ENCODE measurements around the gene REEP6.

Gene REEP6

DNA sequence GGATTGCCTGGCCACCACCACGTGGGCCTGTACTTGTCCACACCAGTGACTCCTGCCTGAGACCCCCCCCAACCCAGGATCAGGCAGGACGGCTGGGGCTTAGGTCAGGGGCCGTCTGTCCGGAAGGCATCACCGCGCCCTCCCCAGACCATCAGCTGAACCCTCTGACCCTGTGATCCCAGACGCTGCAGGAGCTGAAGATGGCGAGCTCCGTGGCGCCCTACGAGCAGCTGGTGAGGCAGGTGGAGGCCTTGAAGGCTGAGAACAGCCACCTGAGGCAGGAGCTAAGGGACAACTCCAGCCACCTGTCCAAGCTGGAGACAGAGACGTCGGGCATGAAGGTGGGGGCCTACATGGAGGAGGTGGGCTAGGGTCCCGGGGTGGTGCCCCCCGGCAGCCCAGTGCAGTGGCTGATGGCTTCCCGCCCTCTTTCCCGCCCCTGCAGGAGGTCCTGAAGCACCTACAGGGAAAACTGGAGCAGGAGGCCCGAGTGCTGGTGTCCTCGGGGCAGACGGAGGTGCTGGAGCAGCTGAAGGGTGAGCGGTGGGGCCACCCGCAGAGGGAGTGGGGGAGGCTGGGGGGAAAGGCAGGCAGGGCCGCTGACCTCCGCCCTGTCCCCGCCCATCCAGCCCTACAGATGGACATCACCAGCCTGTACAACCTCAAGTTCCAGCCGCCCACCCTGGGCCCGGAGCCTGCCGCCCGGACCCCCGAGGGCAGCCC is 38.0 kb upstream of the REEP6 start:
- Histone ChIP-seq H3K4ac (ENCODE audit: low read depth in 1 of 2, low read length in 2 of 2) (no peak overlapping the region), H3K23ac (ENCODE audit: low read length in 2 of 2) (no peak overlapping the region), H3K9me3 (ENCODE audit: control insufficient read depth, low read length) (no peaks in the 10 kb centered on the region), H4K8ac (ENCODE audit: low read length) (no peak overlapping the region), H3K18ac (ENCODE audit: low read depth in 1 of 2, low read length in 2 of 2) (no peak overlapping the region), H2BK15ac (ENCODE audit: low read depth, poor library complexity, severe bottlenecking) (no peak overlapping the region), H4K91ac (ENCODE audit: low read length) (no peak overlapping the region), H3K27ac (ENCODE audit: low read length, poor library complexity, severe bottlenecking) (no peak overlapping the region), H3K79me1 (replicated peaks; ENCODE audit: low read length, poor library complexity, severe bottlenecking) (no peaks in the 10 kb centered on the region), H2BK12ac (ENCODE audit: low read length in 2 of 2) (no peak overlapping the region), H2AFZ (ENCODE audit: low read depth, low read length) (no peak overlapping the region), H3K36me3 (ENCODE audit: control insufficient read depth in 1 of 2, insufficient read depth in 2 of 2, low read depth in 1 of 2, low read length in 2 of 2) (peaks cover 0 to 4% of the 10 kb centered on the region in 2 experiments), H3K14ac (ENCODE audit: low read length in 2 of 2) (no peak overlapping the region), H3K27me3 (ENCODE audit: control insufficient read depth in 1 of 2, insufficient read depth in 1 of 2, low read length in 2 of 2) (peaks cover 66 to 91% of the 10 kb centered on the region in 2 experiments), H3K9ac (ENCODE audit: low read length) (no peak overlapping the region), H3K4me1 (ENCODE audit: control insufficient read depth, insufficient read depth, low read depth, low read length) (peaks cover 16% of the 10 kb centered on the region), H2BK5ac (ENCODE audit: low read depth, low read length, poor library complexity, severe bottlenecking) (no peak overlapping the region), H3K4me3 (ENCODE audit: insufficient read depth in 1 of 2, low read depth in 1 of 2, low read length in 2 of 2) (no peak overlapping the region), H2AK5ac (ENCODE audit: low read length, severe bottlenecking) (no peak overlapping the region), H2BK120ac (ENCODE audit: low read depth, low read length) (no peak overlapping the region), H3K4me2 (ENCODE audit: low read length, poor library complexity, severe bottlenecking) (no peak overlapping the region)
- WGBS: 76% methylated on average over 27 of the region's 30 CpGs
- DNase-seq: no peak

DNA sequence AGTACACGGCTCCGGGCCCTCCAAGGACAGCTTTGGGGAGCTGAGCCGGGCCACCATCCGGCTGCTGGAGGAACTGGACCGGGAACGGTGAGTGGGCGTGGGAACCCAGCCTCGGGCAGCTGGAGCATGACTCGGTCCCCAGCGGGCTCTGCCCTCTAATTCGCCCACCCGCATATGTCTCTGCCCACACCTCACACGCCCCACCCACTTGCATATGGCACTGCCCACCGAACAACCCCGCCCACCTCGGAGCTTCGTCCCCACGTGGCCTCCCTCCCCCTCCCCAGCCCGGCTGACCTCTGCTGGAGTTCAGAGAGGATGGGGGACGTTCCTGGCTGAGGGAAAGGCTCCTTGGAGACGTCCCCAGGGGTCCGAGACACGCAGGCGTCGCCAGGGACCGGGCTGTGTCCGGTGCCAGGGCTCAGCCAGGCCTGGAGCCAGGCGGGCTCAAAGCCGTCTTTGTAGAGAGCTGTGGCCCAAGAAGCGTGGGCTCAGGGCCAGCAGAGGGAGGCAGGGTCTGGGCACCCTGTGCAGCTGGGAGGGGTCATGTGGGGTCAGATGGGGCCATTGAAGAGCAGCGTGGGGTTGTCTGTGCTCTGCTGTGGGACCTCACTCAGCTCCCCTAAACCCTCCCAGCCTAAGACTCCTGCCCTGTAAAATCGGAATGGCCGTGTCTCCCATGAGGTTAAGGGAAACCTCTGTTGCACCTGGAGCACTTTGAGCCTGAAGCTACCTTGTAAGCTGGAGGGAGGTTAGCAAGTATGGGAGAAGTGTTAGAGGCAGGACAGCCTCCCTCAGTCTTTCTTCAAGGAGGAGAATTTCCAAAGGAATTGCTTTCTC is 37.2 kb upstream of the REEP6 start:
- no peak for DNase-seq
- Histone ChIP-seq H2BK15ac (ENCODE audit: low read depth, poor library complexity, severe bottlenecking) (no peak overlapping the region), H3K4me3 (ENCODE audit: insufficient read depth in 1 of 2, low read depth in 1 of 2, low read length in 2 of 2) (no peak overlapping the region), H3K27ac (ENCODE audit: low read length, poor library complexity, severe bottlenecking) (no peak overlapping the region), H3K9ac (ENCODE audit: low read length) (no peak overlapping the region), H3K4me2 (ENCODE audit: low read length, poor library complexity, severe bottlenecking) (no peak overlapping the region), H3K4ac (ENCODE audit: low read depth in 1 of 2, low read length in 2 of 2) (no peak overlapping the region), H2BK12ac (ENCODE audit: low read length in 2 of 2) (no peak overlapping the region), H2AFZ (ENCODE audit: low read depth, low read length) (no peak overlapping the region), H3K79me1 (replicated peaks; ENCODE audit: low read length, poor library complexity, severe bottlenecking) (no peaks in the 10 kb centered on the region), H4K91ac (ENCODE audit: low read length) (no peak overlapping the region), H3K36me3 (ENCODE audit: control insufficient read depth in 1 of 2, insufficient read depth in 2 of 2, low read depth in 1 of 2, low read length in 2 of 2) (peaks cover 0 to 4% of the 10 kb centered on the region in 2 experiments), H3K14ac (ENCODE audit: low read length in 2 of 2) (no peak overlapping the region), H2BK5ac (ENCODE audit: low read depth, low read length, poor library complexity, severe bottlenecking) (no peak overlapping the region), H2BK120ac (ENCODE audit: low read depth, low read length) (no peak overlapping the region), H3K4me1 (ENCODE audit: control insufficient read depth, insufficient read depth, low read depth, low read length) (peaks cover 16% of the 10 kb centered on the region), H3K23ac (ENCODE audit: low read length in 2 of 2) (no peak overlapping the region), H3K27me3 (ENCODE audit: control insufficient read depth in 1 of 2, insufficient read depth in 1 of 2, low read length in 2 of 2) (peaks cover 70 to 92% of the 10 kb centered on the region in 2 experiments), H3K18ac (ENCODE audit: low read depth in 1 of 2, low read length in 2 of 2) (no peak overlapping the region), H4K8ac (ENCODE audit: low read length) (no peak overlapping the region), H2AK5ac (ENCODE audit: low read length, severe bottlenecking) (no peak overlapping the region), H3K9me3 (ENCODE audit: control insufficient read depth, low read length) (no peaks in the 10 kb centered on the region)
- WGBS: 39% methylated on average over 22 of the region's 33 CpGs

DNA sequence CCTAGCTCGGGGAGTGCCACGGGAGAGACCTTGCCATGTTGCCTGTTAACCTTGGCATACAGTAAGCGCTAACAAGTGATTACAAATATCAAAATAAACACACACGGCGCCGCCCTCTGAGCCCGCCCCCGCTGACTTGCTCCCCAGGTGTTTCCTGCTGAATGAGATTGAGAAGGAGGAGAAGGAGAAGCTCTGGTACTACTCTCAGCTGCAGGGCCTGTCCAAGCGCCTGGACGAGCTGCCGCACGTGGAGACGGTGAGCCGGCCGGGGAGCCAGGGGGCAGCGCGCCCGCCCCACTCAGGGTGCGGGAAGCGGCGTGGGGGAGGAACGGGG is 36.0 kb upstream of the REEP6 start:
- H3K27me3 ChIP-seq (ENCODE audit: control insufficient read depth in 1 of 2, insufficient read depth in 1 of 2, low read length in 2 of 2): peaks cover 60 to 85% of the 10 kb centered on the region in 2 experiments
- no peak overlapping the region for H2BK5ac ChIP-seq (ENCODE audit: low read depth, low read length, poor library complexity, severe bottlenecking)
- H3K18ac ChIP-seq (ENCODE audit: low read depth in 1 of 2, low read length in 2 of 2): no peak overlapping the region
- H2BK12ac ChIP-seq (ENCODE audit: low read length in 2 of 2): no peak overlapping the region
- no peaks in the 10 kb centered on the region for H3K79me1 ChIP-seq (replicated peaks; ENCODE audit: low read length, poor library complexity, severe bottlenecking)
- DNase-seq: no peak
- no peak overlapping the region for H2BK15ac ChIP-seq (ENCODE audit: low read depth, poor library complexity, severe bottlenecking)
- no peak overlapping the region for H4K8ac ChIP-seq (ENCODE audit: low read length)
- no peak overlapping the region for H3K9ac ChIP-seq (ENCODE audit: low read length)
- no peak overlapping the region for H3K27ac ChIP-seq (ENCODE audit: low read length, poor library complexity, severe bottlenecking)
- peaks cover 0 to 6% of the 10 kb centered on the region in 2 experiments for H3K36me3 ChIP-seq (ENCODE audit: control insufficient read depth in 1 of 2, insufficient read depth in 2 of 2, low read depth in 1 of 2, low read length in 2 of 2)
- 50% methylated on average over 20 of the region's 22 CpGs for WGBS
- H3K23ac ChIP-seq (ENCODE audit: low read length in 2 of 2): no peak overlapping the region
- no peak overlapping the region for H4K91ac ChIP-seq (ENCODE audit: low read length)
- H2AFZ ChIP-seq (ENCODE audit: low read depth, low read length): no peak overlapping the region
- H2BK120ac ChIP-seq (ENCODE audit: low read depth, low read length): no peak overlapping the region
- H3K4me3 ChIP-seq (ENCODE audit: insufficient read depth in 1 of 2, low read depth in 1 of 2, low read length in 2 of 2): no peak overlapping the region
- H2AK5ac ChIP-seq (ENCODE audit: low read length, severe bottlenecking): no peak overlapping the region
- H3K4ac ChIP-seq (ENCODE audit: low read depth in 1 of 2, low read length in 2 of 2): no peak overlapping the region
- H3K4me2 ChIP-seq (ENCODE audit: low read length, poor library complexity, severe bottlenecking): no peak overlapping the region
- H3K14ac ChIP-seq (ENCODE audit: low read length in 2 of 2): no peak overlapping the region
- H3K4me1 ChIP-seq (ENCODE audit: control insufficient read depth, insufficient read depth, low read depth, low read length): peaks cover 13% of the 10 kb centered on the region
- H3K9me3 ChIP-seq (ENCODE audit: control insufficient read depth, low read length): no peaks in the 10 kb centered on the region

DNA sequence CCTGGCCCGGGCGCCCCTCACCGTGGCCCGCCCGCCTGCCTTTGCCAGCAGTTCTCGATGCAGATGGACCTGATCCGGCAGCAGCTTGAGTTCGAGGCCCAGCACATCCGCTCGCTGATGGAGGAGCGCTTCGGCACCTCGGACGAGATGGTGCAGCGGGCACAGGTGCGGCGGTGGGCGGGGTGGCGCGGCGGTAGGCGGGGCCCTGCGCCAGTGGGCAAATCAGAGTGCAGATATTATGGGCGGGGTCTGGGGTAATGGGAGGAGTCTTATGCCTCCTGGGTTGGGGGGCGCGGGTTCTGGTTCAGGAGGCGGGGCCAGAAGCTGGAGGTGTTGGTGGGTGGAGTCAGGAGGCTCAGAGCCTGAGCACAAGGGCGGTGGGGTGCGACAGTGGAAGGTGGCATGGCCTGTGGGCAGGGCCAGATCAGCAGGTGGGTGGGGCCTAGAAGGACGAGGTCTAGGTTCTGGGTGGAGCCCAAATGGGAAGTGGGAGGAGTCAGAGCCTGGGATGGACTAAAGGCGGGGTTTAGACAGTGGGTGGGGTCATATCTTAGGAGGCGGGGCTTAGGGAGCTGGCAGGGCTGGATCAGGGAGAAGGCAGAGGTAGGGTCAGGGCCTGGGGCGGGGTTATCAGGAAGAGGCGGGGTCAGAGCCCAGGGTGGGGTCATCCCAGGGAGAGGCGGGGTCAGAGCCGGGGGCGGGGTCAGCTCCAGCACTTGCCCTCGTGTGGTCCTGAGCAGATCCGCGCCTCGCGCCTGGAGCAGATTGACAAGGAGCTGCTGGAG is 35.5 kb upstream of the REEP6 start:
- no peak overlapping the region for H3K27ac ChIP-seq (ENCODE audit: low read length, poor library complexity, severe bottlenecking)
- no peaks in the 10 kb centered on the region for H3K9me3 ChIP-seq (ENCODE audit: control insufficient read depth, low read length)
- H4K8ac ChIP-seq (ENCODE audit: low read length): no peak overlapping the region
- peaks cover 0 to 12% of the 10 kb centered on the region in 2 experiments for H3K36me3 ChIP-seq (ENCODE audit: control insufficient read depth in 1 of 2, insufficient read depth in 2 of 2, low read depth in 1 of 2, low read length in 2 of 2)
- peaks cover 55 to 79% of the 10 kb centered on the region in 2 experiments for H3K27me3 ChIP-seq (ENCODE audit: control insufficient read depth in 1 of 2, insufficient read depth in 1 of 2, low read length in 2 of 2)
- H3K79me1 ChIP-seq (replicated peaks; ENCODE audit: low read length, poor library complexity, severe bottlenecking): no peaks in the 10 kb centered on the region
- H2BK12ac ChIP-seq (ENCODE audit: low read length in 2 of 2): no peak overlapping the region
- no peak overlapping the region for H2AFZ ChIP-seq (ENCODE audit: low read depth, low read length)
- H3K9ac ChIP-seq (ENCODE audit: low read length): no peak overlapping the region
- H3K4ac ChIP-seq (ENCODE audit: low read depth in 1 of 2, low read length in 2 of 2): no peak overlapping the region
- peaks cover 13% of the 10 kb centered on the region for H3K4me1 ChIP-seq (ENCODE audit: control insufficient read depth, insufficient read depth, low read depth, low read length)
- H2BK5ac ChIP-seq (ENCODE audit: low read depth, low read length, poor library complexity, severe bottlenecking): no peak overlapping the region
- no peak overlapping the region for H4K91ac ChIP-seq (ENCODE audit: low read length)
- no peak overlapping the region for H3K4me2 ChIP-seq (ENCODE audit: low read length, poor library complexity, severe bottlenecking)
- DNase-seq: peak; percentile 54
- no peak overlapping the region for H3K4me3 ChIP-seq (ENCODE audit: insufficient read depth in 1 of 2, low read depth in 1 of 2, low read length in 2 of 2)
- WGBS: 31% methylated on average over 42 of the region's 42 CpGs
- H3K18ac ChIP-seq (ENCODE audit: low read depth in 1 of 2, low read length in 2 of 2): no peak overlapping the region
- H2BK15ac ChIP-seq (ENCODE audit: low read depth, poor library complexity, severe bottlenecking): no peak overlapping the region
- no peak overlapping the region for H3K14ac ChIP-seq (ENCODE audit: low read length in 2 of 2)
- no peak overlapping the region for H2BK120ac ChIP-seq (ENCODE audit: low read depth, low read length)
- H2AK5ac ChIP-seq (ENCODE audit: low read length, severe bottlenecking): no peak overlapping the region
- H3K23ac ChIP-seq (ENCODE audit: low read length in 2 of 2): no peak overlapping the region
